Tibial nerve (tissue), 4 donors: Measurements from ENCODE around the gene TSPAN5.

Experiments used
- EP300 ChIP-seq, 2 donors: sonication (generic); formaldehyde crosslinking; IDR thresholded peaks; one replicate each; pipeline ENCODE4 v1.6.1; 2017; ENCODE audit warnings: antibody characterized with exemption in 2 of 2, mild to moderate bottlenecking in 1 of 2
- POLR2A ChIP-seq, 2 donors: fragments of 450-650 bp; IDR thresholded peaks; one replicate each; pipeline ENCODE4 v1.6.1; 2017; ENCODE audit warnings: antibody characterized with exemption in 2 of 2, mild to moderate bottlenecking in 2 of 2, moderate library complexity in 2 of 2
- TF ChIP-seq, protein P1 (sequence below), 5 experiments: fragments of 200-600 bp in 3 of 5; fragments of 450-650 bp in 2 of 5; sonication (generic) in 3 of 5; IDR thresholded peaks; one replicate each; pipeline ENCODE4 v1.5.1; 2016 to 2019; ENCODE audit warnings: antibody characterized with exemption in 5 of 5, mild to moderate bottlenecking in 3 of 5, moderate library complexity in 2 of 5

DNA sequence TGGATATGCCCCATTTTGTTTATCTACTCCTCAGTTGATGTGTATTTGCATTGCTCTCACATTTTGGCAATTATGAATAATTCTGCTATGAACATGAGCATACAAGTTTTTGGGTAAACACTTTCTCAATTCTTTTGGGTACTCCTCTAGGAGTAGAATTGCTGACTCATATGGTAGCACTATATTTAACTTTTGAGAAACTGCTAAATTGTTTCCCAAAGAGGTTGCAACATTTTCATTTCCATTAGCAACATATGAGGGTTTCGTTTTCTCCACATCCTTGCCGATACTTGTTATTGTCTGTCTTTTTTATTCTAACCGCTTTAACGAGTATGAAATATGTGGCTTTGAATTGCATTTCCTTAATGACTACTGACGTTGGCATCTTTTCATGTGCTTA is 185.4 kb downstream of the TSPAN5 start:
- TF ChIP-seq, protein P1, sequence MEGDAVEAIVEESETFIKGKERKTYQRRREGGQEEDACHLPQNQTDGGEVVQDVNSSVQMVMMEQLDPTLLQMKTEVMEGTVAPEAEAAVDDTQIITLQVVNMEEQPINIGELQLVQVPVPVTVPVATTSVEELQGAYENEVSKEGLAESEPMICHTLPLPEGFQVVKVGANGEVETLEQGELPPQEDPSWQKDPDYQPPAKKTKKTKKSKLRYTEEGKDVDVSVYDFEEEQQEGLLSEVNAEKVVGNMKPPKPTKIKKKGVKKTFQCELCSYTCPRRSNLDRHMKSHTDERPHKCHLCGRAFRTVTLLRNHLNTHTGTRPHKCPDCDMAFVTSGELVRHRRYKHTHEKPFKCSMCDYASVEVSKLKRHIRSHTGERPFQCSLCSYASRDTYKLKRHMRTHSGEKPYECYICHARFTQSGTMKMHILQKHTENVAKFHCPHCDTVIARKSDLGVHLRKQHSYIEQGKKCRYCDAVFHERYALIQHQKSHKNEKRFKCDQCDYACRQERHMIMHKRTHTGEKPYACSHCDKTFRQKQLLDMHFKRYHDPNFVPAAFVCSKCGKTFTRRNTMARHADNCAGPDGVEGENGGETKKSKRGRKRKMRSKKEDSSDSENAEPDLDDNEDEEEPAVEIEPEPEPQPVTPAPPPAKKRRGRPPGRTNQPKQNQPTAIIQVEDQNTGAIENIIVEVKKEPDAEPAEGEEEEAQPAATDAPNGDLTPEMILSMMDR (IDR thresholded peaks at IDR 0.05), result no peak
- no peak for TF ChIP-seq POLR2A (IDR thresholded peaks at IDR 0.05)
- no peak for TF ChIP-seq EP300 (IDR thresholded peaks at IDR 0.05)
